NCI-H345 treated with DMSO at 0.1 percent for 48 hours (cell line): ENCODE measurements around the gene MRI1.
"Not testable (repeated sequence)": the region's sequence is repeated elsewhere in the genome, so short reads cannot be mapped to it uniquely, and the experiment has no call there.

Source experiments
- DNase-seq: peaks from one replicate; lab custom pipeline; 2025; ENCODE audit not compliant: unreplicated experiment; lab: John Stamatoyannopoulos, UW

The MRI1 gene

GRCh38 chr19:13764101-13764807 is at the start of gene MRI1:
Gene MRI1 (plus strand): TSS chr19:13764522. CDS start chr19:13764589, 67 bp downstream.
- peak; percentile 34 for DNase-seq

- peak; percentile 52 for DNase-seq
Observed at GRCh38 chr19:13717194-13717643, 47.1 kb upstream of the MRI1 start.

- peak; percentile 56 for DNase-seq
Observed at GRCh38 chr19:13718733-13719132, 45.6 kb upstream of the MRI1 start.

GRCh38 chr19:13722146-13722545 is 42.2 kb upstream of the MRI1 start:
- DNase-seq = no peak

GRCh38 chr19:13723206-13723605 is 41.1 kb upstream of the MRI1 start:
- no peak for DNase-seq

GRCh38 chr19:13726323-13726722 is 38.0 kb upstream of the MRI1 start:
- DNase-seq = no peak

GRCh38 chr19:13727798-13728197 is 36.5 kb upstream of the MRI1 start:
- no peak for DNase-seq

GRCh38 chr19:13729859-13730258 is 34.5 kb upstream of the MRI1 start:
- DNase-seq = no peak

GRCh38 chr19:13731147-13731964 is 33.0 kb upstream of the MRI1 start:
- peak; percentile 83 for DNase-seq

- no peak for DNase-seq
Observed at GRCh38 chr19:13732337-13732736, 32.0 kb upstream of the MRI1 start.

- DNase-seq = no peak
Observed at GRCh38 chr19:13734751-13735150, 29.6 kb upstream of the MRI1 start.

GRCh38 chr19:13738073-13738472 is 26.2 kb upstream of the MRI1 start:
- no peak for DNase-seq

- DNase-seq = no peak
Observed at GRCh38 chr19:13741893-13742292, 22.4 kb upstream of the MRI1 start.

GRCh38 chr19:13742756-13743155 is 21.6 kb upstream of the MRI1 start:
- DNase-seq = no peak

GRCh38 chr19:13744174-13744573 is 20.1 kb upstream of the MRI1 start:
- no peak for DNase-seq

- no peak for DNase-seq
Observed at GRCh38 chr19:13747098-13747453, 17.2 kb upstream of the MRI1 start.

- DNase-seq = no peak
Observed at GRCh38 chr19:13748169-13748828, 16.0 kb upstream of the MRI1 start.

- no peak for DNase-seq
Observed at GRCh38 chr19:13751436-13751835, 12.9 kb upstream of the MRI1 start.

- not testable (repeated sequence) for DNase-seq
Observed at GRCh38 chr19:13753622-13754021, 10.7 kb upstream of the MRI1 start.

GRCh38 chr19:13756210-13756609 is 8.1 kb upstream of the MRI1 start:
- no peak for DNase-seq

GRCh38 chr19:13757805-13758772 is 6.2 kb upstream of the MRI1 start:
- DNase-seq = no peak
